T47D (cell line): ENCODE results near the gene PTK7.

Experiments
- DNase-seq, 2 experiments: peaks; one replicate each; pipeline versions ENCODE4 v3.0.0 to v3.0.0-alpha.2; 2011 to 2012; ENCODE audit warnings: low read depth in 1 of 2, low spot score in 1 of 2
- JUND ChIP-seq: IDR thresholded peaks from 2 replicates; pipeline ENCODE4 v1.6.1; 2012; ENCODE audit warnings: low read depth
- in situ Hi-C: cut with HindIII; loops from 2 replicates; pipeline ENCODE4 v1.10.0; 2016; ENCODE audit warnings: low sequenced_read_pairs, low pct_unique_long_range_greater_than_20kb

Gene PTK7

DNA sequence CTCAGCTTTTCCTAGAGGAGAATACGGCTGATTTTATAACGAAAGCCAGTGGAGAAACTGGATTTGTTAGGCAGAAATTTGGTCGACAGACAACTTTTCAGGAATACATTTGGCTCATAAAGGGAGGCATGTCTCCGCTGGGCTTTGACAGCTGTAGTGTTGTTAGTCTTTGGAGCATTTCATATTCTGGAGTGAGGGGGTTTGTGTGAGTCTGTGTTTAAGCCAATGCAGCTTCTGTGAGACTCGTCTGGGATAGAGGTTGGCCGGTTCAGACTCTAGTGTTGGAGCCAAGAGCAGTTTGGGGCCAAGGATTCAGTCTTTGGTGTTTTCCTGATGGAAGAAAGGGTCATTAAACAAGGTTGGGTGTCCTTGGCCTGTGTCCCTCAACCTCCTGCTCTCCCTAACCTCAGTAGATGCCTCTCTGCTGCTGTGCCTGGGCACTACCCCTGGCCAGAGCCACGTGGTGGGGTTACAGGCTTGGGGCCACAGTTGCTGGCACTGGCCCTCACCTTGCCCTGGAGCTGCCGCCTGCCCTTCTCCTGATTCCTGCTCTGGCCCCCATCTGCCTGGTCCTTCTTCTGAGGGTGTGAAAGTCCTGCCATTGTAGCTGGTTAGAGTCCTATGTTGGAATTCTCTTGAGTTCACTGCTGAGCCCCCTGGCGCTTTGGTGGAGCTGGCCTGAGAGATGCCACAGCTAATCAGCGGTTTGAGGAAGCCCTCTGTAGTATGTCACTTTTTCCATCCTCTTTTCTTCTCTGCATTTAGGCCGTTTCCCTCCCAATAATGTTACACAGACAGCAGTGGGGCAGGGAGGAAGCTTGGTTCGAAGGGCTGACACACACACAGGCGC, 6.9 kb downstream of the PTK7 start:
- TF ChIP-seq JUND: no peak
- no peak for DNase-seq
- in situ Hi-C loops: no loop called here

DNA sequence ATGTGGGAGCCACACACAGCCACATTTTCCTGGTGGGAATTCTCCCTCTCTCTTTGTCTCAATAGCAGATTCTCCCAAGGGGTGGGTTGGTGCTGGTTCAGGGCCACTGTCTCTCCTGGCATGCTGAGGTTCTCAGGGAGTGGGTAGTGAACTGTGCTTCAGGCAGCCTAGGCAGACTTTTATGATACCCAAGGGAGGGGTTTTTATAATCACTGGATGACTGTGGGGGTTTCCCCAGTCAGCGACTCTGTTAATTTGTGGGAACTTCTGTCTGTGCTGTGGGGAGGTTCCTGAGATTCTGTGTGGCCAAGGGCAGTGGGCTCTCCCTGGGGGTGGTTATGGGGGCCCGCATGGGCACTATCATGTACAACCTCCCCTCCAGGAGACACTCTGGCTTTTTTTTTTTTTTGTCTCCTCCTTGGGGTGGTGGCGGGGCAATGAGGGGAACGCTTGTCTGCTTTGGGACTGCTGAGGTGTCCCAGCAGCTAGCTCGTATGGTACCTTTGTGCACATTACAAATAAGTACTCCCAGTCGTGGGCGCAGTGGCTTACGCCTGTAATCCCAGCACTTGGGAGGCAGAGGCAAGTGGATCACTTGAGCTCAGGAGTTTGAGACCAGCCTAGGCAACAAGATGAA, 10.0 kb downstream of the PTK7 start:
- in situ Hi-C loops: no loop called here
- DNase-seq: no peak

DNA sequence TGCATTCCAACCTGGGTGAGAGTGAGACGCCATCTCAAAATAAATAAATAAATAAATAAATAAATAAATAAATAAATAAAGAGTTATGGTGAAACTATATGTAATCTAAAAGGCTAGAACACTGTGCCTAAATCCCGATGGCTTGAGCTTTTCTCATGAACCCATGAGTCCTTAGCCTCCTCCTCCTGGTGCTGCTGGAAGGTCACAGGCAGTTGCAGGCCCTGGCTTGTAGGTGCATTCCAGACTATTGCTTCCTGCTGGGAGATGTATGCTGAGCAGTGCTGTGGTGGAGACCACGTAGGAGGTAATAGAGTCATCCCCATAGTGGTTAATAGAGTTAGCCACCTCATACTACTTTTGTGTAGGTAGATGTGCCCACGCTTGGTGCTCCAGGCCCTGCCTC, 12.5 kb downstream of the PTK7 start:
- in situ Hi-C loops: no loop called here
- TF ChIP-seq JUND: no peak
- peak in 1 of 2 experiments; percentile 73 for DNase-seq

More for the DNA sequence above, 10.0 kb downstream of the PTK7 start:
- TF ChIP-seq JUND: no peak

DNA sequence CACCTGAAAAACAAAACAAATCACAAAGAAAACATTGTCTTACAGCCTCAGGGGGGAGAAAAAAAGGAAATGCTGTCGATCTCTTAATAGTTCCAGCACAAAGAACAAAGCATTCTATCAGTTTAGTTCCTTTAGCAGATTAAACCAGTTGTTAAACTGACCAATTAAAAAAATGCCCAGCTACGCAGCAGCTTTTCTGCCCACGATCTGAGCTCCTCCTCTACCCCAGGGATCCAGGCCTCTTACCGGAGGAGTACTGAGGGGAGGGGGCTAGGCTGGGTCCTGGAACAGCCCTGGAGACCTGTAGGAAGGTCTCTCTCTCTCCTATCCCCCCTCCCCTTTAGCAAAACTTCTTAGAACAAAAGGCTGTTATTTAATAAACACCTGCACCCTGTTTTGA, 13.4 kb downstream of the PTK7 start:
- no peak for DNase-seq
- no peak for TF ChIP-seq JUND
- in situ Hi-C loops: no loop called here

DNA sequence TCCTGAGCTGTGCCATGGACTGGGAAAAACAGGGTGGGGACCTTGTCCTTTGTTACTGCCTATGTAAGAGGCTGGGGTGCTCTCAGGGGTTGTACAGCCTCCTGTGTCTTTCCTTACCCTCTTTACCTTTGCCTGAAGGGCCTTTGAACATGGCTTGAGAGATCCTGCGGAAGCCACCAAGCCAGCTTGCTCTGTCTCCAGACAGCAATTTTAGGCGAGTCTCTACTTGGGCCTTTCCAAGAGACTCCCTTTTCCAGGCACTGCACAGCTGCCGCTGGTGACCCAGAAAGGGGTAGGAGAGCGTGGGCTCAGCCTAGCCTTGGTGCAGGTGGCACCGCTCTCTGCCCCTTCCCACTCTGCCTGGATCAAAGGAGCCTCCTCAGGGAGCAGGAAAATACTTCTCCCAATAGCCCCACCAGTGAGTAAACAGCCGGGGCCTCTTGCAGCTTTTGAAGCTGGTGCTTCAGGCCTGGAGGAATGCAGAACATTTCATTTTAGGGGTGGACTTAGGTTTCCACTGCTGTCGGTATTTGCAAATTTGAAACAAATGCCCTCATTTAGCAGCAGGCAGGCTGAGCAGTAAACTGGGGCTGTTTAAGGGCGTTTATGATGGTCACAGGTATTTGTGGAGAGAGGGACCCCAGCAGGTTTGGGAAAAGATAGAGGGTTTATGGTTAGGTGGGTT, 13.9 kb downstream of the PTK7 start:
- in situ Hi-C loops: no loop called here
- no peak for TF ChIP-seq JUND
- peak in 1 of 2 experiments; percentile 36 for DNase-seq

DNA sequence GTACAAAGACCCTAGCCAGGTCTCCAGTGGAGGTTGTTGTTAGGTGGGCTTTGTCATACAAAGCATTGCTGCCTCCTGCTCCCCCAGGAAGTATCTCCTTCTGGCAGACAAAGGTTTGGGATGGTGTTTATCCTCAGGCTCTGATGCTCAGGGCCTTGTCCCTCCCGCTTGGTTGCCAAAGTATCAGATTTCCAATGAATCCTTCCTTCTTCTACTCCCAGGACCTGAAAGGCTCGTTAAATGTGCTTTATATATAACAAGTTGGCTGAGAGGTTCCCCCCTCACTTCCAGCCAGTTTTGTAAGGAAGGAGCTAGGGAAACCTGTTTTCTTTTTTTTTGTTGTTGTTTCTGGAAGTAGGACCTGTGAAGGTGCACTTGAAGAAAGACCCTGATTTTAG, 14.4 kb downstream of the PTK7 start:
- in situ Hi-C loops: no loop called here
- DNase-seq: peak in 1 of 2 experiments; percentile 63
- TF ChIP-seq JUND: no peak

DNA sequence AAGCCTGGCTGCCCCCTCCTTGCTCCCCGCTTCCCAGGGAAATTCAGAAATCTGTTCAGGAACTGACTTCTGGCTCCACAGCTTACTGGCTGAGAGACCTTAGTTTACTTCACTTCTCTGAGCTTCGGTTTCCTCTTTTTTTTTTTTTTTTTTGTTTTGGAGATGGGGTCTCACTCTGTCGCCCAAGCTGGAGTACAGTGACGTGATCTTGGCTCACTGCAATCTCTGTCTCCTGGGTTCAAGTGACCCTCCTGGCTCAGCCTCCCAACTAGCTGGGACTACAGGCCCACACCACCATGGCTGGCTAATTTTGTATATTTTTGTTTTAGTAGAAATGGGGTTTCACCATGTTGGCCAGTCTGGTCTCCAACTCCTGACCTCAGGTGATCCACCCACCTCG, 14.9 kb downstream of the PTK7 start:
- no peak for TF ChIP-seq JUND
- no peak for DNase-seq
- in situ Hi-C loops: no loop called here

DNA sequence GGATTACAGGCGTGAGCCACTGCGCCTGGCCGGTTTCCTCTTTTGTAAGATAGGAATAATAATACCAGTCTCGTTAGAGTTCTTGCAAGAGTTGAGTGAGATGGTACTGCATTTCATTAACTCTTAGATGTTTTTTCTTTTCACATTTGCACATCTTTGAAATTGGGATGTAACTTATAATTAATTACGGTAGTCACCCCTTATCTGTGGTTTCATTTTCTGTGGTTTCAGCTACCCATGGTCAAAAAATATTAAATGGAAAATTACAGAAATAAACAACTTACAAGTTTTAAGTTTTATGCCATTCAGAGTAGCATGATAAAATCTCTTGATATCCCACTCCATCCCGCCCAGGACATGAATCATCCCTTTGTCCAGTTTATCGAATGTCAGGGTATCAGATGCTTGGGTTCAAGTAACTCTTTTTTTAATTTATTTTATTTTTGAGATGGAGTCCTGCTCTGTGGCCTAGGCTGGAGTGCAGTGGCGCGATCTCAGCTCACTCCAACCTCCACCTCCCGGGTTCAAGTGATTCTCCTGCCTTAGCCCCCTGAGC, 15.4 kb downstream of the PTK7 start:
- DNase-seq: no peak
- in situ Hi-C loops: no loop called here
- no peak for TF ChIP-seq JUND

DNA sequence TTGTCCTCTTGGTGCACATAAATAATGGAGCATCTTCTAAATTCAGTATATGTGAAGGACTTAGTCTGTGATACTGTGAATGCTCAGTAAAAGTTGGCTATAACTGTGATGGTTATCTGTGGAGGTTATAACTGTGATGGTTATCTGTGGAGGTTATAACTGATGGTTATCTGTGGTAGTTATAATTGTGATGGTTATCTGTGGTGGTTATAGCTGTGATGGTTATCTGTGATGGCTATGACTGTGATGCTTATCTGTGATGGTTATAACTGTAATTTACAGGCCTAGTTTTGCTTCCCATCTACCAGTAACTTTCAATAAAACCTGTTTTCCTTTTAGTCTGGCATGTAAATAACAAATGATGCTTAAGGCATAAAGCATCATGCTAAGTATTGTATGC, 16.5 kb downstream of the PTK7 start:
- no peak for DNase-seq
- peak; percentile 94 for TF ChIP-seq JUND
- in situ Hi-C loops: no loop called here

DNA sequence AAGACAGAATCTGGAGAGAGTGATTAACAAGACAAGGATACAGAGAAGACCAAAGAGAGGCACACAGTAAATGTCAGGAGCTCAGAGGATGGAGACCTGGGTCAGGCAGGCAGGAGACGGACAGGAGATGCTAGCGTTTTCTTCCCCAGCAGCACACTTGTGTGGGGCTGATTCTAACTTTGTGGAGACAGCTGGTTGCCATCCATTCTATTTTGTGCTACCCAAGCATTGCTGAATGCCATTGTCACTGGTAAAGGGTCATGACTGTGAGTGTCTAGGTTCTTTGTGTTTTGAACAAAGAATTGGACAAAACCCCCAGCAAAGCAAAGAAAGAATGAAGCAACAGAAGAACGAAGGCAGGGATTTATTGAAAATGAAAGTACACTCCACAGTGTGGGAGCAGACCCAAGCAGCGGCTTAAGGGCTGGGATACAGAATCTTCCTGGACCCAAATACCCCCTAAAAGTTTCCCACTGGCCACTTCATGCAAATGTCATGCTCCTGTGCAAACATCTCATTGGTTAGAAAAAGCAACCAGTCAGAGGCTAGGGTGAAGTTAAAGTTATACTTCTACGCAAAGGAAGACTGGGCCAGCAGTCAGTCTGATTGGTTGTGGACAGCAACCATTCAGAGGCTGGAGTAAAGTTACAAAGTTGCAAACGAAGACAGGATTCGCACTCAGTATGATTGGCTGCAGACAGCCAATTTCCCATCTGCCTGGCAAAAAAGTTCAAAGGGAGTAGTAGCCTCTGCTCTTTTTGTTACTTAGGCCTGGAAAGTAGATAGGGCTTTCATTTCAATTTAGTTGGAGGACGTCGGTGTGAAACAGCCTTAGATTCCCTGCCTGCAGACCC, 17.5 kb downstream of the PTK7 start:
- no peak for TF ChIP-seq JUND
- DNase-seq: peak; percentile 45 to 91
- in situ Hi-C loops: no loop called here

DNA sequence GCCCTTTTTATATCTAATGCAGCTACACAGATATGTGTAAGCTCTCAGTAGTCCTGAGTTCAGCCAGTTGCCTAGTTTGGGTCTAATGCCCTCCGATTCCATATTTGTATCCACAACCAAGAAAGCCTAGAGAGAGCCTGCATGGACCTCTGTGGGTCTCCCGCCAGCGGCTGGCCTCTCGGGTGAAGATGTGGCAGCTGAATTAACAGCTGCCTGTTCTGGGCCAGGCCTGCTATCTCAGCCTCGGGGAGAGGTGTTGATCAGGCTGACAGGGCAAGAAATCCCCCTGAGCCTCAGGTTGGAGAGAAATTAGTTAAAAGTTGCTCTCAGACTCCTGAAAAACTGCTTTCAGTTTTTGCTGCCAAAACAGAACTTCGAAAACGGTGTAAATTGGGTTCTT, 19.8 kb downstream of the PTK7 start:
- TF ChIP-seq JUND: no peak
- DNase-seq: no peak
- in situ Hi-C loops: no loop called here
